ENCODE results near the gene VSIG8.

The VSIG8 gene

DNA sequence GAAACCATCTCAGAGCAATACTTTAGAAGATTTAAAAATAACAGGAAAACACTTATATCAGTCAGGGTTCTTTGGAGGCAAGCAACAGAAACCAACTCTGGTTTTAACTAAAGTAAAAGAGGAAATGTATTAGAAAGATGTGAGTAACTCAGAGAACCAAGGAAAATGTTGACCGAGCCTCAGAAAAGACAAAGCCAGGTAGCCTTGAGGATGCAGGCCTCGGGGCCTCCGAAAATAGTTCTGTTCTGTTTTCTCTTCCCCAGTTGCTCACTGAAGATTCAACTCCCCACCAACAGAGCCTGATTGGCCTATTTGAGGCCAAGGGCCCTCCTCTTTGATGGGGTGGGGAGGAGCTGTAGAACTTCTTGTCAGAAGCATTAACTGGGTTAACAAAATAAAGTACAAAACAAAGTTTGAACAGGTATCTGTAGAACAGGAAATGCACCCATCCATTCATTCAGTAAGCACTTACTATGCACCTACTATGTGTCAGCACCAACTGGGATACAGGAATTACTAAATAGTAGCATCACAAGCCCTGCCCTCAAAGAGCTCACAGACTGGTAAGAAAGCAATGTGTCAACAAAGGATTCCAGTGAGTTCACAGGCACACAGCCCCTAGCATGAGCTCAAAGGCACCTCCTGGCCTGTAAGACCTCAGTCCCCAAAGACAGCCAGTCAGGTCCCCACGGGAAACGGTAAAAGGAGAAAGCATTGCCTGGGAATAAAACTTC lies 23.2 kb downstream of the VSIG8 start:
- no peak for TF ChIP-seq CTCF (conservative IDR thresholded peaks at IDR 0.05; ENCODE audit: low read depth, low read length)
- no peak overlapping the region for H3K4me3 ChIP-seq (ENCODE audit: low read length)
- DNase-seq (ENCODE audit: low read depth): no peak

- no peak overlapping the region for H3K4me3 ChIP-seq (ENCODE audit: low read length)
- no peak for TF ChIP-seq CTCF (conservative IDR thresholded peaks at IDR 0.05; ENCODE audit: low read depth, low read length)
- no peak for DNase-seq (ENCODE audit: low read depth)
Measured at GRCh38 chr1:159838715-159839114, 23.7 kb downstream of the VSIG8 start.

- TF ChIP-seq CTCF (conservative IDR thresholded peaks at IDR 0.05; ENCODE audit: low read depth, low read length): no peak
- no peak for DNase-seq (ENCODE audit: low read depth)
- no peak overlapping the region for H3K4me3 ChIP-seq (ENCODE audit: low read length)
Measured at GRCh38 chr1:159835862-159836525, 26.5 kb downstream of the VSIG8 start.

GRCh38 chr1:159835356-159835755 lies 27.1 kb downstream of the VSIG8 start:
- no peak for TF ChIP-seq CTCF (conservative IDR thresholded peaks at IDR 0.05; ENCODE audit: low read depth, low read length)
- DNase-seq (ENCODE audit: low read depth): no peak
- no peak overlapping the region for H3K4me3 ChIP-seq (ENCODE audit: low read length)

DNA sequence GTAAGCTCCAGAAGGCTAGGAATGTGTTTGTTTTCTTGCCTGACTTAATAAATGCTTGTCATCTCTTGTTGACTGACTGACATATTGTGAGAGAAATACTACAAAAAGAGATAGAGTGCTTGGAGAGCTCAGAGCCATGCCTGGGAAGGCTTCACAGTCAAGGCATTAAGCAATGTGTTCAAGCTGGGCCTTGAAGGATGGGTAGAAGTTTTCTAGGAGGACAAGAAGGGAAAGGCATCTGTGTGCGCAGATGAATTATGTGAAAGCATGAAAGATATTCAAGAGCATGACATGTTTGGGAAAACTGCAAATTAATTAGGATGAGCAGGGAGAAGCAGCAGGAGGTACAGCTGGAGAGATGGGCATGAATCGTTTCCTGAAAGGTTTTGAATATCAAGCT lies 30.1 kb downstream of the VSIG8 start:
- no peak for TF ChIP-seq CTCF (conservative IDR thresholded peaks at IDR 0.05; ENCODE audit: low read depth, low read length)
- no peak for DNase-seq (ENCODE audit: low read depth)
- H3K4me3 ChIP-seq (ENCODE audit: low read length): no peak overlapping the region

GRCh38 chr1:159831412-159832141 lies 30.9 kb downstream of the VSIG8 start:
- TF ChIP-seq CTCF (conservative IDR thresholded peaks at IDR 0.05; ENCODE audit: low read depth, low read length): no peak
- no peak overlapping the region for H3K4me3 ChIP-seq (ENCODE audit: low read length)
- no peak for DNase-seq (ENCODE audit: low read depth)

Measured in retinal pigment epithelial cell (primary cell).